Pancreas (tissue), 10 donors: ENCODE measurements around the gene KIF21B. TPM values are rescaled to one million over a fixed set of nuclear protein-coding genes. Genes with fewer than 3 reads are reported as not detected.
A peak's percentile ranks its signal among the peaks of the same experiment; 100 is the strongest.

Experiments
- ATAC-seq, 4 donors: fragments of 200-7000 bp; cut with Tn5 transposase; one replicate each; pipeline versions ENCODE4 v1.8.0 to v1.9.1; 2020; ENCODE audit warnings: mild to moderate bottlenecking in 4 of 4, moderate library complexity in 4 of 4
- DNase-seq, 6 donors: peaks; one replicate each; pipeline ENCODE4 v3.0.0-alpha.2; 2020
- FAIRE-seq: peaks from 2 replicates; lab custom pipeline; 2012; peaks lifted over from hg19 to GRCh38; lab: Jason Lieb, UNC
- H3K27ac ChIP-seq, 4 donors: fragments of 200-600 bp; sonication (generic); 1 replicate in 3 of 4; 2 replicates in 1 of 4; pipeline versions ENCODE4 v1.5.0 to v1.8.0; 2020
- H3K27me3 ChIP-seq, 4 donors: fragments of 200-600 bp; one replicate each; pipeline ENCODE4 v1.8.0; 2021
- H3K36me3 ChIP-seq, 3 donors: fragments of 200-600 bp; sonication (generic) in 1 of 3; one replicate each; pipeline versions ENCODE4 v1.5.0 to v1.8.0; 2020 to 2021
- H3K4me1 ChIP-seq, 3 donors: fragments of 200-600 bp; one replicate each; pipeline ENCODE4 v1.8.0; 2021
- H3K4me3 ChIP-seq, 4 donors: fragments of 200-600 bp; sonication (generic) in 2 of 4; one replicate each; pipeline versions ENCODE4 v1.5.0 to v1.8.0; 2020 to 2021
- H3K9me3 ChIP-seq, 4 donors: fragments of 200-600 bp; one replicate each; pipeline ENCODE4 v1.8.0; 2021
- CTCF ChIP-seq, 4 donors: fragments of 200-600 bp; sonication (generic) in 3 of 4; IDR thresholded peaks; one replicate each; pipeline versions ENCODE4 v1.5.0 to v1.8.0; 2021; ENCODE audit warnings: antibody characterized with exemption in 4 of 4
- WGBS, 2 donors: extraction: QIAGEN DNeasy Blood & Tissue Kit; methylation state at CpG; one replicate each; pipeline ENCODE4 v1.1.7; 2013; 5-methylcytosine and 5-hydroxymethylcytosine counted together
- intact Hi-C, 3 donors: fragments of 100-400 bp; cut with DNase I; formaldehyde crosslinking; loops; one replicate each; pipeline versions ENCODE4 v1.11.1 to v1.14.2; 2022
- polyA plus RNA-seq, 2 donors: library from polyadenylated mRNA; stranded (reverse); fragments of 200-250 nt; gene quantifications; one replicate each; pipeline ENCODE4 v1.2.3, GENCODE V29; 2013
- total RNA-seq, 6 donors: library from RNA; stranded (reverse); fragmentation: NEBNext Ultra II Directional in 4 of 6; extraction: Animal tissue kit (Norgen Biotek cat#: 25700) in 4 of 6; gene quantifications; one replicate each; pipeline versions ENCODE4 v1.2.1 to v1.2.4, GENCODE V29; 2021 to 2023
- donor health status: healthy with polysubstance abuse.
- donor health status: DM: no; HTN: no; CAD: no; lungs with moderate emphysema.
- donor health status: DM: no; HTN: no; CAD: no.
- donor health status: control.
- donor health status: control.
- donor health status: Bipolar disorder and iron deficiency.
- donor health status: DM: yes; HTN: yes; CAD: no.
- donor health status: DM: no; HTN: no; CAD: no.
- donor health status: DM: no; HTN: no; CAD: no.
- donor health status: DM: yes; HTN: yes; CAD: no.

Gene KIF21B
- total and polyA plus RNA-seq, 8 donors, result 0.51 to 2.5 (median 0.93) TPM

GRCh38 chr1:201016211-201016651, 7.3 kb downstream of the KIF21B start:
- TF ChIP-seq CTCF (IDR thresholded peaks at IDR 0.05), result no peak
- 37 to 42% methylated on average over 10 of the region's 10 CpGs for WGBS, 2 donors
- Histone ChIP-seq H3K9me3 (no peaks in the 10 kb centered on the region), H3K27me3 (no peaks in the 10 kb centered on the region), H3K27ac (no peak overlapping the region), H3K4me1 (peaks cover 0 to 4% (median 0%) of the 10 kb centered on the region in 3 donors), H3K36me3 (no peaks in the 10 kb centered on the region), H3K4me3 (no peak overlapping the region)
- ATAC-seq, result no peak
- DNase-seq, result no peak
- intact Hi-C loops, result no loop called here
- no peak for FAIRE-seq

GRCh38 chr1:201015551-201016091, 7.9 kb downstream of the KIF21B start:
- H3K9me3 ChIP-seq, result no peaks in the 10 kb centered on the region
- intact Hi-C loops, result no loop called here
- H3K36me3 ChIP-seq, result no peaks in the 10 kb centered on the region
- H3K4me1 ChIP-seq, result peaks cover 0 to 4% (median 0%) of the 10 kb centered on the region in 3 donors
- 61 to 64% methylated on average over 5 of the region's 5 CpGs for WGBS, 2 donors
- TF ChIP-seq CTCF (IDR thresholded peaks at IDR 0.05), result no peak
- H3K27me3 ChIP-seq, result no peaks in the 10 kb centered on the region
- H3K27ac ChIP-seq, result no peak overlapping the region
- no peak overlapping the region for H3K4me3 ChIP-seq
- ATAC-seq (no peak), DNase-seq (no peak), FAIRE-seq (no peak)

- Histone ChIP-seq H3K4me3 (no peak overlapping the region), H3K36me3 (no peaks in the 10 kb centered on the region), H3K27ac (no peak overlapping the region), H3K27me3 (no peaks in the 10 kb centered on the region), H3K9me3 (no peaks in the 10 kb centered on the region), H3K4me1 (no peaks in the 10 kb centered on the region)
- no peak for ATAC-seq
- intact Hi-C loops, result no loop called here
- DNase-seq, result no peak
- no peak for TF ChIP-seq CTCF (IDR thresholded peaks at IDR 0.05)
- WGBS, 2 donors, result 42 to 52% methylated on average over 3 of the region's 3 CpGs
- no peak for FAIRE-seq
These were observed 8.7 kb downstream of the KIF21B start for GRCh38 chr1:201014816-201015200.

- WGBS, 2 donors, result 69 to 76% methylated on average over 33 of the region's 33 CpGs
- DNase-seq (no peak), ATAC-seq (no peak), FAIRE-seq (no peak)
- no peak for TF ChIP-seq CTCF (IDR thresholded peaks at IDR 0.05)
- Histone ChIP-seq H3K4me3 (no peak overlapping the region), H3K27ac (no peak overlapping the region), H3K27me3 (no peaks in the 10 kb centered on the region), H3K36me3 (no peaks in the 10 kb centered on the region), H3K9me3 (no peaks in the 10 kb centered on the region), H3K4me1 (no peaks in the 10 kb centered on the region)
- intact Hi-C loops, result no loop called here
These were observed 9.3 kb downstream of the KIF21B start for GRCh38 chr1:201013991-201014815.

- Histone ChIP-seq H3K36me3 (no peaks in the 10 kb centered on the region), H3K4me1 (no peaks in the 10 kb centered on the region), H3K9me3 (no peaks in the 10 kb centered on the region), H3K27me3 (no peaks in the 10 kb centered on the region), H3K27ac (no peak overlapping the region), H3K4me3 (no peak overlapping the region)
- TF ChIP-seq CTCF (IDR thresholded peaks at IDR 0.05), result no peak
- 81 to 83% methylated on average over 4 of the region's 4 CpGs for WGBS, 2 donors
- DNase-seq (no peak), ATAC-seq (peak in 1 of 4 donors; percentile 29), FAIRE-seq (no peak)
- intact Hi-C loops, result no loop called here
These were observed 10.5 kb downstream of the KIF21B start for GRCh38 chr1:201013031-201013485.
